ENCODE results near the gene MTHFR.

The MTHFR gene

DNA sequence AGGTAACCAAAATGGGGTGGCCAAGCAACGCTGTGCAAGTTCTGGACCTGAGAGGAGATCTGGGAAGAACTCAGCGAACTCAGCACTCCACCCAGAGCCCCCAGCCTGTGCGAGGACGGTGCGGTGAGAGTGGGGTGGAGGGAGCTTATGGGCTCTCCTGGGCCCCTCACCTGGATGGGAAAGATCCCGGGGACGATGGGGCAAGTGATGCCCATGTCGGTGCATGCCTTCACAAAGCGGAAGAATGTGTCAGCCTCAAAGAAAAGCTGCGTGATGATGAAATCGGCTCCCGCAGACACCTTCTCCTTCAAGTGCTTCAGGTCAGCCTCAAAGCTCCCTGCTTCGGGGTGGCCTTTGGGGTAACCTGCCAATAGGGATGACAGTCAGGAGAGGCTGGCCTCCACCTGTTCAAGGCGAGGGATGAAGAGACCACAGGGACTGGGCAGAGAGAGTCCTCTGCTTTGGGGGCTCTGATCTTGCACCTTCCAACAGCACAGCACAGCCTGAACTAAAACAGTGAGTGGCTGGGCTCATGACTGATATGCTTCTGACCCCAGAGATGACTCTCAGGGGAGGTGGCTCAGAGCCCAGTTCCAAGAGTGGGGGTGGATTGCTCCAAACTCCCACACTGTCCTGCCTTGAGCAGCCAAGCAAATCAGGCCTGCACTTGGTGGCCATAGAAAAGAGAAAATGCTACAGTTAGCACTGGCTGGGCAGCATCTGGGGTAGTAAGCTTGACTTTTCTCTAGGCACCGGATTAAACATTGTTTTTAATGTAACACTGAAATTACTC, 9.5 kb downstream of the MTHFR start:
- DNase-seq, result no peak
- no peak for ATAC-seq

DNA sequence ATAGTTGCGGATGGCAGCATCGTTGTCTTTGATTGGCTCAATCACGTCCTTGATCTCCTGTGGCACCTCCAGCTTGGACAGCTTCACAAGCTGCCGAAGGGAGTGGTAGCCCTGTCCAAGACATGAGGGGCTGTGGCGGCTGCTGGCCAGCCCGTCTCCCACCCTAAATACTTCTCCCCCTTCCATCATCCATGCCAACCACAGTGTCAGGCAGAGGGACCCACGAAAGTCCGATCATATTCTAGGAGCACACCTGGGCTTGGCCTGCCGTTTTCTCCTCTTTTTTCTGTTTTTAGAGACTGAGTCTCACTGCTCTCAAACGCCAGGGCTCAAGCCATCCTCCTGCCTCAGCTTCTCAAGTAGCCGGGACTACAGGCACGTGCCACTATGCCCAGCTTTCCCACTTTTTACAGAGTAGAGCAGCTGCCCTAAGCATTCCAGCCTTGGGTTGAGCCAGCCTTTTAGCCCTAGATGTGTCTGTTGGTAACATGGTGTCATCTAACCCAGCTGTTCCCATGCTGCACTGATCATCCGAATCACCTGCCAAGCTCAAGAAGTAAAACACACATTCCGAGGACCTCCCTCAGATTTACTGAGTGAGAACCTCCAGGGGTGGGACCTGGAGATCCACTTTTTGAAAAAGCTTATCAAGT, 10.4 kb downstream of the MTHFR start:
- no peak for ATAC-seq
- DNase-seq, result no peak

DNA sequence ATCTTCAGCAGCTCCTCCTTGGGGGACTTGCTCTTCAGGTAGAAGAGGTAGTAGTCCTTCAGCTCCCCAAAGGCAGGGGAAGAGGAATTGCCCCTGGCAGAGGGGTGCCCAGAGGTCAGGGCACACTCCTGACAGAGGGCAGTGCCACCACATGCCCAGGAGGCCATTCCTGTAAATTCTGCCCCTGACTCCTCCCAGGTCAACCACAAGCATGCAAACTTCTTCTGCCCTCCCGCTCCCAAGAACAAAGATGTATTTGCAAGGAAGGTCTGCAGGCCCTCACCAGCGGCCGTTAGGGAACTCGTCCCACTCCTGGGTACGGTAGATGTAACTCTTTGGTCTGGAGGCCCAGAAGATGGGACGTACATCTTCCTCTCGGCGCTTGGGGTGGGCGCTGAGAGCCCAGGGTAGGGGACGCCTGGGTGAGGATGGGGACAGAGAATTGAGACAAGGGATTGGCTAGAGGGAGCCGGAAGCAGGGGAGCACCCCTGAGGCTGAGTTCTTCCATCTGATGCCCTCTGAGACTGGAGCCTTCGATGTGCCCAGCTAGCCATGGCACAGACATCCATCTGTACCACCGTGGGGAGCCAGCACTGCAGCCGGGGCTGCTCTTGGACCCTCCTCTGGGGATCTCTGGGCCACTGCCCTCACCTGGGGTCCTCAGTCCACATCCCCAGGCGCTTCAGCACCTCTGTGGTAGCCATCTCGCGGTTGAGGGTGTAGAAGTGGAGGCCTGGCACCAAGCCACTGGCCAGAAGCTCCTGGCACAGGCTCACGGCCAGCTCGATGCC, 11.1 kb downstream of the MTHFR start:
- no peak for ATAC-seq
- no peak for DNase-seq

DNA sequence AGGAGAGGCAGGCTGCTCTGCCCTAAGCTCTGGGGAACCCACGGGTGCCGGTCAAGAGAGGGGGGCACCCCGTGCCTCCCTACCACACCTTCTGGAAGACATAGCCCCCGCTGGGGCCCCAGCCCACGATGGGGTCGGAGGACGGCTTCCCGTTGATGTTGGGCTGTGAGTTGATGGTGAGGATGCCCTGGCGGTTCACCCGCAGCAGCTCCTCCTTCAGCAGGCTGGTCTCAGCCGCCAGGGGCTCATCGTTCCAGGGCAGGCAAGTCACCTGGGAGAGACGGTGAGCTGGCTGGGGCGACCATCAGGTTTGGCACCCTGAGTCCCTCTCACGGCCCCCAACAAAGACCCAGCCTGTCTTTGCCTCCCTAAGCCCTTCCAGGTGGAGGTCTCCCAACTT, 11.9 kb downstream of the MTHFR start:
- DNase-seq (no peak), ATAC-seq (no peak)

DNA sequence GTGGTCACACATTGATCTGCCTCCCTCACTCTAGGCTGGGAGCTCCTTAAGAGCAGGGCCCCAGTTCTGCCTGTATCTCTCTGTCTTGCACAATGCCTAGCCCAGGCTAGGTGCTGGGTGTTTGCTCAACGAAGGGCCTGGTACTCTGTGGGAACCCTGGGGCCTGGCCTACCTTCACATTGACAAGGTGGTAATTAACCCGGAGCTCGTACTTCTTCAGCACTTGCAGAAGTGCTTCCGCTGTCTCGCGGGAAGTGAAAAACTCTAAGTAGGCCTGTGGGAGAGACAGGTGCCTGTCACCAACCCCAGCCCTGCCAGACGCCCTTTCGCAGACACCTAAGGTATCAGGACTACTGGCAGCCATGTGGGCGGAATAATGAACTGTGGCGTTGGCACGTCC, 13.7 kb downstream of the MTHFR start:
- ATAC-seq (no peak), DNase-seq (no peak)

DNA sequence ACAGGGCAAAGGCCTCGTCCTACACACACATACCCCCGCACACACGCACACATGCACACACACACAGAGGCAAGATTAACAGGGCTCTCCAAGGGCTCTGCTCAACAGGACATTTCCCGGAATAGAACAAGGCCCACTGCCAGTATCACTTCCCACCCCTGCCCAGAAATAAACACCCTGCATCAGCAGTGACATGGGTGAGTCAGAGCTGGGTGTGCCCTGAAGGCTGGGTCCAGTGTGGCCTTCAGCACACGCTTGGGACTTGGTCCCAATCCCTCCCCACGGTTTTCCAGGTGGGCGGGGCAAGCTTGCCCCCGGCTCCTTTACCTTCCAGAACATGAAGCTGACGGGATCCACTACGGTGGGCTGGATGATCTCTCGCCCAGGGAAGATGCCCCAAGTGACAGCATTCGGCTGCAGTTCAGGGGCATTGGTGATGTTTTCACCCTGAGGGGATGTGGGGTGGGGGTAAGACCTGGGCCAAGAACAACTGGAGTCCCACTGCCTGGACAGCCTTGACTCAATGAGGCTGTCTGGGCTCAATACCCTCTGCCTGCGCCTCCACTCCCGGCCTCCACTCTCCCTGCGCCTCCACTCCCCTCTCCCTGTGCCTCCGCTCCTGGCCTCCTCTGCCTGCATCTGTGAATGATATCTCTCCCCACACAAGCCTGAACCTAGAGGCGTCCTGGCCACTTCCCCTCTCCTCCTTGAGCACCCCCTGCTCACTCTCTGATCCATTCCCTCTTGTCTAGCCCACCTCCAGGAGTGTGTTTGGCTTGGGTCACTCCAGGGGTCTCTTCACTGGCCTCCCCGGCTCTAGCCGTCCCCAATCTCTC, 14.7 kb downstream of the MTHFR start:
- DNase-seq, result no peak
- ATAC-seq, result no peak

DNA sequence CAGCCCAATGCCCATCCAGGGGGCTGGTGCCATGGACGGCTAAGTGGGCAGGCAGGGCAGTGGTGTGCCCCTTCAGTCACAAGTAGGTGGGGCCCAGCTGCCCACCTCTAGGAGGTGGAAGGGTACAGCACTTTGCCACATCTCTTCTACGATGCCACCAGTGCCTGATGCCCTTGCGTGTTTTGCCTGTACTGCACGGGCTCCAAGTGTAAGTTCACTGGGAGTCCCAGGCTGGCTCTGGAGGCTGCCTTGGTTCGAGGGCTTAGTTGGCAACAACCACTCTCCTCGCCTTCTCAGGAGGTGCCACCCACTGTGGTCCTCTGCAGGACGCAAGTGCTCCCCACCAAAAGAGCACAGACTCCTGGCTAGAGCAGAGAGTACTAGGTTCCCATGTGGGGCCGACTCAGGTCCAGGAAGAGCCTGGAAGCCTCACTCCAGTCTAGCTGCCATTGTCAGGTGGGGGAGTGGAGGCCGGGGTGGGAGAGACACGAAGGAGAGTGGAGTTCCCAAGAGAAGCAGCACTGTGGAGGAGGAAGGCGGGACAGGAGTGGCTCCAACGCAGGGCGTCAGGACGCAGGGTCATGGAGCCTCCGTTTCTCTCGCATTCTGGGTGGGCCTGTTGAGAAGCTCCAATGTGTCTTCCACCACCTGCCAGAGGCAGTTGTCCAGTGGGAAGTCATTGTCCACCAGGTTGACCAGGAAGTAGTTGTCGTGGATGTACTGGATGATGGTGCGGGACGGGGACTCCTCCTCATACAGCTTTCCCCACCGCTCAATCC, 15.5 kb downstream of the MTHFR start:
- ATAC-seq (no peak), DNase-seq (no peak)

DNA sequence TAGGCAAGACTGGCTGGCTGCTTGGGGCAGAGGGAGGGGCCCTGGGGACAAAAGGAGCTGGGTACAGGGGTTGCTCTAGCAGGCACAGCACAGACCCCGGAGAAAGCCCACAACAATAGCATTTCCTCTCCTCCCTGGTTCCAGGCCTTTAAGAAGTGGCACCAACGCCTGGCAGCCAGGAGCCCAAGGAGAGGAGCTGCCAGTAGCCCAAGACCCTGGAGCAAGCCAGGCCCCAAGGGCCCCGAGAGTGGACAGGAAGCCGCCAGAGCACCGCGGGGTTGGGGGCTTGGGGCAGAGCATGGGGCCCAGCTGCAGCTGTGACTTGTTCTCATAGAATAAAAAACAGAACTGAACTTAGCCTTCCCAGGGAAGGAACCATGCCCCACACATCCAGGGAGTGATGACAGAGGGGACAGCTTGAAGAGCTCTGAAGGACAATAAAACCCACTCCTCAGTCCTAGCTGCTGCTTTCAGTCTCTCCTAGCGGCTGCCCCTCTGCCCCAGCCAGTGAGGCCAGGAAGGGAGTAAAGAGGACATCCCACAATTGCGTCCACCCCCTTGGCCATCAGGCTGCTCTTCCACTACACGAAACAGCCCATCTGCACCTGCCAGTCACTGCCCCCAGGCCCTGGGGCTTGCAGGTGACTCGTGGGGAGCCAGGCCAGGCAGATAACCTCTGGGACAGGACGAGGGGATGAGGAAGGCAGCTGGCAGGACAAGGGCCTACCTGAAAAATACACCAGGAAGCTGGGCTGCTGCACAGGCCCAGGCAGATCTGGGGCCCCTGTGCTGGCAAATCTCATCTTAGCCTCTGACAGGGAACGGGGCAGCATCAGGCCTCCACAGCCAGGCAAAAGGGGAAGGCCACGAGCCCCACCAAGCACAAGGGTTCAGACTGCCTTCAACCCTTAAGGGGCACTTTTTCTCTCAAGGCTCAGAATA, 16.4 kb downstream of the MTHFR start:
- no peak for DNase-seq
- no peak for ATAC-seq

DNA sequence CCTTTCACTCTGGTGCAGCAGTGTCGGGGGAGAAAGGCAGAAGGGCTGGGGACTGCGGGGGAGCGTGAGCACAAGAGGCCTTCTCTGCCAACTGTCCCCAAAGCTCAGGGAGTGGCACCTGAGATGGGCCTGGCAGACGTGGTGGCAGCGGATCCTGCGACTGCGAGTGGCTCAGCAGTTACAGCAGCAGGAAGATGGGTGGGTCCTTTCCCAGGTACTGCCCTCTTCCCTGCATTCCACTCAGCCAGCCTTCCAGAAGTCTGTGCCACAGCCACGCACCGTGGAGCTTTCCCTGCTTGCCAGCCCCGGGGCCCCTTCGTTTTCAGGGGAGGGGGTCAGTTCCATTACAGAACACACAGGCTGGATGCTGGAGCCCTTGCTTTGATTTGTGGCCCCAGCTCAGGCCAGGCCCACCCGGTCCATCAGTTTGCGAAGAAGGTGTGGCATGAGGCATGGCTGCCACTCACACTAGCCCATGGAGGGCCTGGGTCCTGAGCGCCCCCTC, 17.2 kb downstream of the MTHFR start:
- DNase-seq (no peak), ATAC-seq (no peak)

DNA sequence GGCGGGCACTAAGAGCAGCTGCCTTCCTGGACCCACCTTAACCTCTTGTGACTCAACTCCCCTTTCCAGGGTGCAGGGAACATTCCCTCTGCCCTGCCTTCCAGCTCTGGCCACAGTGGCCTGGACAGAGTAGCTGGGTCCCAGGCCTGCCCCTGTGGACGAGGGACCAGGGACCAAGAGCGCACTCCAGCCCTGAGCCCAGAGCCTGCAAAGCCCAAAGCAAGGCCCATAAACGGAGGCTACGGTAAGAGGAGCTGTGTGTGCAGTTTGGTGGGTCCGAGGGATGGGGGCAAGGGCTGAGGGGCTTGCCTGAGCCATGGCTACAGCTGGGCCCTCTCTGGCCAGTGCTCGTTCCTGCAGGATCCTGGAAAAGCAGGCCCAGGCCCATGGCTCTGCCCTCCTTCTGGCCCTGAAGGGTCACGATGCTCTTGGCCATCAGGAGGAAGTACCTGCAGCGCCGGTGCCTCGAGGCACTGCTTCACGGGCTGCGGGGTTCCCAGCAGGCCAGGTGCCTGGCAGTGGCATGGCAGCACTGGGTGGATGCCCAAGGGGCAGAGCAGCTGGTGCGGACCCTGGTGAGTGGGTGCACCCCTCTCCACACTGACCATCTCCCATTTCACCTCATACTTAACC, 17.8 kb downstream of the MTHFR start:
- DNase-seq (no peak), ATAC-seq (no peak)

DNA sequence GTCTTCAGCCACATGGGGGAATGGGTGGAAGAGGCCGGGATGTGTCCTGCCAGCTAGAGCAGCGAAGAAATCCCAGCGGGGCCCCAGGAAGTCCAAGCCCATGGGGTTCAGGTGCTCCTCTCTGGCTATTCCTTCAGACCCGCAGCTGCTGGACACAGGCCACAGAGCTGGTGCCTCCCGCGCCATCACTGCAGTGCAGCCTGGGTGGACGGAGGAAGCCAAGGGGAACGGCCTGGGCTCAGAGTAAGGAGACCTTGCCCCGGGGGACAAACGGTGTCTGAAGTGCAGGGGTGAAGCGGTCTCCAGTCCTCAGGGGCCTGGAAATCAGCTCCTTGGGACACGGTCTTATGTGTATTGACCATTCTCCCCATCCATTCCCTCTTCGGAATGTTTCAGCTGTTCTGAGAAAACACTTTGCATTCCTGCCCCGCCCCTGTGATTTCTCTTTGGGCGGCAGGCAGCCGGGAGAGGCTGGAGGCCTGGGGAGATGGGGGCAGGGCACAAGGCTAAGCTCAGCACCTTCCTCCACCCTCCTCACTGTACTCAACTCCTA, 18.4 kb downstream of the MTHFR start:
- no peak for ATAC-seq
- DNase-seq, result no peak

DNA sequence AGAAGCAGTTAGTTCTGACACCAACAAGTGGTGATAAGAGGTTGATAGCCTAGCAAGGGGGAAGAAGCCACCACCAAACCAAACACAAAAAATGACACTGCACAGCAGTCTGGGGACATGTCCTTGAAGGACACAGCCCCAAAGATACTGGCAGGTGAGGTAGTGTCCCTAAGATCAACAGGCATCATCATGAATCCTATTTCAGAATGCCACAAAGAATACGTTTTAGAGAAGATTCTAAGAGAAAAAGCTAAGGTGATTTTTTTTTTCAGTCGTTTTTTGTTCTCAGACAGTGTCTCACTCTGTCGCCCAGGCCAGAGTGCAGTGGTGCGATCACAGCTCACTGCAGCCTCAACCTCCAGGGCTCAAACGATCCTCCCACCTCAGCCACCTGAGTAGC, 19.6 kb downstream of the MTHFR start:
- DNase-seq (no peak), ATAC-seq (no peak)

DNA sequence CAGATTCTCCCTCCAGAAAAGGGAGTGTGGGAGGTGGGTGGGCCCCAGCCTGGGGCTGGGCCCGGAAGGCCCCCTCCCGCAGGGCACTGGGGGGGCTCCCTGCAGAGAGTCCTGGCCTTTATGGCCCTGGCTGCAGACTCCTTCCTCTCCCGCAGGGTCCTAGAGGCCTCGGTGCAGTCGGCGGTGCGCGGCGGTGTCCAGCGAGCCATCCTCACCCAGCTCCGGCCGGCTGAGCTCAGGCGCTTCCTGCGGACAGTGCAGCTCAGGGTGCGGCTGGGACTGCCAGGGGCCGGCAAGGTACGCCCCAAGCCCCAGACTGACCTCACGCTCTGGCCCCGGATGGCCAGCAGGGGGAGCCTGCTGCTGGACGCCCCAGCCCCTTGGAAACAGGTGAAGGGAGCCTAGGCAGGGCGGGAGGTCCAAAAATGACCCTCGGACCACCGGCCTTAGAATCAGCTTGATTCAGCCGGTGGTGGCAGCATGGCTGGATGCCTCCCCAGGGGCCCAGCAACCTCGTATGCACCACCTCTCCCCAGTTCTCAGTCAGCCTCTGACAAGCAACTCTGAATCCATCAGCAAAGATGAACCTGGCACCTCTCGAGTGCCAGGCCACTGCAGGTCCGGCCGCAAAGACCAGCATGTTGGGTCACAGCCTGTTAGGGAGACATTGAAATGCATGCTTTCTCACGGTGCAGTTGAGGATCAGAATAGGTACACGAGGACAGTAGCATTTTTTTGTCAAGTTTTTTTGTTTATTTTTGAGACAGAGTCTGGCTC, 20.6 kb downstream of the MTHFR start:
- DNase-seq, result peak; percentile 66

DNA sequence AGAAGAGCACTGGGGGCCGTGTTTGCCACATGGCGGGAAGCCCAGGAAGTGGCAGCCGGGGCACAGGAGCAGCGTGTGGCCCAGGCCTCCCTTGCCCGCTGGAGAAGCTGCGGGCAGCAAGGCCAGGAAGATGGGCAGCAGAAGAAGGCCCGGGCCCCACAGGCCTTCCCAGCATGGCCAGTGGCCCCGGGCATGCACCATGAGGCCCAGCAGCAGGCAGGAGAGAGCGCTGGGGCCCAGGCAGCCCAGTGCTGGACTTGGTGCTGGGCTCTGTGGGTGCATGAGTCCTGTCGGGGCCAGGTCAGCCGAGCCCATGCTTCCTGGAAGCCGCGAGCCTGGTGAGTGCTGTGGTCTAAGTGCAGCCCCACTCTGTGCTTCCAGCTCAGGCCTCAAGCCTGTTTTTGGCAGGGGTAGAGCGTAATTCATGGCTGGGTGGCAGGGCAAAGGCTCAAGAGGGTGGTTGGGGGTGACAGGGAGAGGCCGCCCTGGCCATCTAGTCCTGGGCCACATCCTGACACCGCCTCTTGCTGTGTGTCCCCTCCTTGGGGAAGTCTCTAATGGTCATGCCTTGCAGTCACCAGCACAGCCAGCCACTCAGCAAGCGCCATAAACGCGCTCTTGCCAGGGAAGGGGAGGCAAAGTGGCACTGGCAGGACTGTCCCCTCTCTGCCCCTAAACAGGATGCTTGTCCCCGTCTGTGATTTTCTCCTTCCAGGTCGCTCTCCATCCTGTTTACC, 21.3 kb downstream of the MTHFR start:
- ATAC-seq (no peak), DNase-seq (no peak)

More for the DNA sequence above, 20.6 kb downstream of the MTHFR start:
- peak; percentile 55 for ATAC-seq

DNA sequence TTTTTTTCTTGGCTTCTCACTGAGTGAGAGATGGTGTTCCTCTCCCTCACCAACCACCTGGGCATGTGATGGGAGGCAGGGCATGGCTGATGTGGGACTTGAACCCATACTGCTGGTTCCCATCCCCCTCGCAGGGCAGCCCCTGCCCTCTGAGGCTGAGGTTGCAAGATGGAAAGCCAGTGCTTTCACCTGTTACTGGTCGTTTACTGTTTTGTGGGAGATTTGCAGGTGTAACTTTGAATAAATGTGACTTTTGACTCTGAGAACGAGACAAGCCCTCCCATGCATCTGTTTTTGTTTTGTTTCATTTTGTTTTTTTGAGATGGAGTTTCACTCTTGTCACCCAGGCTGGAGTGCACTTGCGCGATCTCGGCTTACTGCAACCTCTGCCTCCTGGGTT, 22.2 kb downstream of the MTHFR start:
- DNase-seq, result no peak
- ATAC-seq, result no peak

DNA sequence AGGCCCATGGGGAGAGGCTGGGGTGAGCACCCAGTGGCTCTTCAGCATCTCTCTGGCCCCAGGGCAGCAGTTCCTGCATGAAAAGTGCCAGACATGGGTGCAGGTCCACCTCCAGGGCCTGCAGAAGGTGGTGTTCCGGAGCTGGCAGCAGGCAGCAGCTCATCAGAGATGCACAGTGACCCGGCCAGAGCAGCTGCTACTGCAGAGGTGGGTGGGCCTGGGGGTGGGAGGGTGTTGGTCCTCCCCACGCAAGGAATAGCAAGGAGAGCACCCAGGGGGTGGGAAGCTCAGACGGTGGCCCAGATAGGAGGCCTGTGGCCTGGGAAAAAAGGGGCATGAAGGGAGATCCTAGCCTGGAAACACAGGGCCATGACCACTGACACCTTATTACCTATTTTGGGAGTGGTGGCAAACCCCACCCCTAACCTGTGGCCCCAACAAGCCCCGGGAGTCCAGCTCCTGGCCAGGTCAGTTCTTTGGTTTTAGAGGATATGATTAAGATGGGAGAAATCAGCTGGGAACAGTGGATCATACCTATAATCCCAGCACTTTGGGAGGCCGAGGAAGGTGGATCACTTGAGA, 23.5 kb downstream of the MTHFR start:
- DNase-seq (no peak), ATAC-seq (no peak)

DNA sequence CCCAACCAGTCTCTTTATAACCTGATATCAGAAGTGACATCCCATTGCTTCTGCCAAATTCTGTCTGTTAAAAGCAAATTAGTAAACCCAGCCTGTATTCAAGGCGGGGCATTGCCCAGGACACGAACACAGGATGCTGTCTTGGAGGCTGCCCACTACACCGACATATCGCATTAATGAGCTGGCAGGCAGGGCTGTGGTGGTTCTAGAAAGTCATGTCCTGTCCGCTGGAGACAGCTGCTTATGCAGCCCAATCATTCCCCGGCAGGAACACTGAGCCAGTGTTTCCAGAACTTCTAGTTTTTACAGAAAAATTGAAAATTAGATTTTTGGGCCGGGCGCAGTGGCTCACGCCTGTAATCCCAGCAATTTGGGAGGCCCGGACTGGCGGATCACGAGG, 24.5 kb downstream of the MTHFR start:
- no peak for DNase-seq
- ATAC-seq, result no peak
